ENCODE data around the gene ZG16B.

Gene ZG16B

DNA sequence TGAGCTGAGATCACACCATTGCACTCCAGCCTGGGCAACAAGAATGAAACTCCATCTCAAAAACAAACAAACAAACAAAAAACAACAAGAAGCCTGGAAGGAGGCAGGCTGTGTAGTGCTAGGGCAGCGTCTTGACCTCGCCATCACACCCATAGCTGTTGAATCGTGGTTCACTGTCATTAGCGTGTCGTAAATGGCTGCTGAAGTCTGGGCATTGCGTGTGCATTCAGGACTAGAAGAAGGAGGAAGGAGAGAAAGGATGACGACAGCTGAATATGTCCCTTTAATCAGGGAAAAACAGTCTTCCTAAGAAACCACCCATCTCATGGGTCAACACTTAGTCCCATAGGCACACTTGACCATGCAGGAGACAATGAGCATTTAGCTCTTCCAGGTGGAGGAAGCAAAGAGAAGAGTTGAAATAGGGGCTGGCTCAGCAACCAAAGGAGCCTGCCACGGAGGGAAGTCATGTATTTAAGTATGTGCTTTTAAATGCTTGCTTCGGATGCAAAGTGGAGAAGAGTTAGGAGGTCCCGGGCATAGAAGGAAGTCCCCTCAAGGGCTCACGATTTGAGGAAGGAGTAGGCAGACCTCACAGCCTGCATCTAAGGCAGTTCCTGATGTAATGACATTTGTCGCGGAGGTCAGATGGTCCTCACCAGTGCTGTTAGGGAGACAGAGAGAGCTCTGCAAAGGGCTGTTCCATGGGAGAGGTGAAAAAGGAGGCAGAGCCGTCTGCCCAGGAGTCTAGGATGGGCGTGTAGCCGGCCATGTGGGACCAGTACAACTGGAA, 19.0 kb downstream of the ZG16B start:
- Histone ChIP-seq H3K27me3 (ENCODE audit: insufficient read depth, poor library complexity, severe bottlenecking) (no peaks in the 10 kb centered on the region), H3K4me3 (ENCODE audit: severe bottlenecking) (no peak overlapping the region), H3K9me3 (ENCODE audit: severe bottlenecking) (no peaks in the 10 kb centered on the region), H3K4me1 (ENCODE audit: insufficient read depth, poor library complexity, severe bottlenecking) (peaks cover 17% of the 10 kb centered on the region), H3K27ac (ENCODE audit: poor library complexity, severe bottlenecking) (no peak overlapping the region), H3K36me3 (ENCODE audit: low read depth) (no peaks in the 10 kb centered on the region)
- TF ChIP-seq, protein P1, sequence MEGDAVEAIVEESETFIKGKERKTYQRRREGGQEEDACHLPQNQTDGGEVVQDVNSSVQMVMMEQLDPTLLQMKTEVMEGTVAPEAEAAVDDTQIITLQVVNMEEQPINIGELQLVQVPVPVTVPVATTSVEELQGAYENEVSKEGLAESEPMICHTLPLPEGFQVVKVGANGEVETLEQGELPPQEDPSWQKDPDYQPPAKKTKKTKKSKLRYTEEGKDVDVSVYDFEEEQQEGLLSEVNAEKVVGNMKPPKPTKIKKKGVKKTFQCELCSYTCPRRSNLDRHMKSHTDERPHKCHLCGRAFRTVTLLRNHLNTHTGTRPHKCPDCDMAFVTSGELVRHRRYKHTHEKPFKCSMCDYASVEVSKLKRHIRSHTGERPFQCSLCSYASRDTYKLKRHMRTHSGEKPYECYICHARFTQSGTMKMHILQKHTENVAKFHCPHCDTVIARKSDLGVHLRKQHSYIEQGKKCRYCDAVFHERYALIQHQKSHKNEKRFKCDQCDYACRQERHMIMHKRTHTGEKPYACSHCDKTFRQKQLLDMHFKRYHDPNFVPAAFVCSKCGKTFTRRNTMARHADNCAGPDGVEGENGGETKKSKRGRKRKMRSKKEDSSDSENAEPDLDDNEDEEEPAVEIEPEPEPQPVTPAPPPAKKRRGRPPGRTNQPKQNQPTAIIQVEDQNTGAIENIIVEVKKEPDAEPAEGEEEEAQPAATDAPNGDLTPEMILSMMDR (IDR thresholded peaks at IDR 0.05; ENCODE audit: poor library complexity, severe bottlenecking): no peak
- DNase-seq (ENCODE audit: low spot score) (no peak), ATAC-seq (ENCODE audit: low read depth) (no peak)

GRCh38 chr16:2852003-2852730, 22.1 kb downstream of the ZG16B start:
- Histone ChIP-seq H3K4me3 (ENCODE audit: severe bottlenecking) (no peak overlapping the region), H3K27me3 (ENCODE audit: insufficient read depth, poor library complexity, severe bottlenecking) (no peaks in the 10 kb centered on the region), H3K9me3 (ENCODE audit: severe bottlenecking) (peaks cover 3% of the 10 kb centered on the region), H3K4me1 (ENCODE audit: insufficient read depth, poor library complexity, severe bottlenecking) (peaks cover 4% of the 10 kb centered on the region), H3K36me3 (ENCODE audit: low read depth) (peaks cover 6% of the 10 kb centered on the region; the same call in 1 of the 2 replicates), H3K27ac (ENCODE audit: poor library complexity, severe bottlenecking) (no peak overlapping the region)
- TF ChIP-seq, protein P1 (IDR thresholded peaks at IDR 0.05; ENCODE audit: poor library complexity, severe bottlenecking): no peak
- no peak for DNase-seq (ENCODE audit: low spot score)
- no peak for ATAC-seq (ENCODE audit: low read depth)

DNA sequence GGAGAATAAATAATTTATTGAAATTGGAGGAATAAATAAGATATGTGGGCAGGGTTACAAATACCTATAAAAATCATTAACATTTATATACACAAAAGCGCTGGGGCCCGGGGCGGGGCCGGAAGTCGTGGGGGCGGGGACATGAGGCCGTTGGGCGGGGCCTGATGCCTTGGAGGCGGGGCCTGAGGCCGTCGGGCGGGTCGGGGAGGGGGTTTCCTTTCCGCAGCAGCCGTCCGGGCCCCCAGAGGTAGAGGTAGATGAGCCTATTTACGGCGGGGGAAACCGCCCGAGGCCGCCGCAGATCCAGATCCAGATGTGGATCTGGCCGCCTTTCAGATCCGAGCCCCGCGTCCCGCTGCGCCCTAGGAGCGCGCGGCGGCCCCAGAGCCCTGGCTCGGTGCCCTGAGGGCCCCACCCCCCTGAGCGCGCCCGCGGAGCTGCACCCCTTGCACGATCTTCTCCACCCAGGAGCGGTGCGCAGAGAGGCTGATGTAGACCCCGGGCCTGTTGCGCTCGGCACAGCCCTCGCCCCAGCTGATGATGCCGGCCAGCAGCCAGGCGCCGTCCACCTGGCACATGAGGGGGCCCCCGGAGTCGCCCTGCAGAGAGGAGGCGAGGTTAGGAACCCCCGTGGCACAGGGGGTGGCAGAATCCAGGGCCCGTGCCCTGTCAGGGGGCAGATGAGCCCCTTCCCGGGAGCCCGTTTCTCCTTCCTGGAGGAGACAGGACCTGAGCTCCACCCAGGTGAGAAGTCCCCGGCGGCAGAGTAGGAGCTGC, 22.8 kb downstream of the ZG16B start:
- no peak for ATAC-seq (ENCODE audit: low read depth)
- Histone ChIP-seq H3K27ac (ENCODE audit: poor library complexity, severe bottlenecking) (no peak overlapping the region), H3K27me3 (ENCODE audit: insufficient read depth, poor library complexity, severe bottlenecking) (no peaks in the 10 kb centered on the region)

DNA sequence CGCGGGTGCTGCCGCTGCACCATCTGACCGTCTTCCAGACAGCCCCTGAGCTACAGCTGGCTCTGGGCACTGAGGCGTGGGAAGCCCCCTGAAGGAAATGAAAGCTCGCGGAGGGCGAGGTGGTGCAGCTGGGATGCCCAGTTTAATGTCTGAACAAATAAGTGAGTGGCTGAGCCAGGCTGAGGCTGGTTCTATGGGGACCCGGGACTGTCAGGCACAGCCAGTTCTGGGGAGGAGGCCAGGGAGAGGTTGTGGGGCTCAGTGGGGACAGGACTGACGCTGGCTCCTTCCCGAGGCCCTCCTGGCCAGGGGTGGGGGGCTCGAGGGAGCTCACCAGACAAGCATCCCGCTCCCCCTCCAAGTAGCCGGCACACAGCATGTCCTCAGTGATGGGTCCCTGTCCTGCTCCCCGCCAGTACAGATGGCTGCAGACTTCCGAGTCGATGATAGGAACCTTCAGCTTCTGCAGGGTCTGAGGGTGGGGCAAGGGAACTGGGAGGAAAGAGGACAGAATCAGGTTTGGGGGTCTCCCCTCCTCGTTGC, 23.5 kb downstream of the ZG16B start:
- Histone ChIP-seq H3K27me3 (ENCODE audit: insufficient read depth, poor library complexity, severe bottlenecking) (no peaks in the 10 kb centered on the region), H3K9me3 (ENCODE audit: severe bottlenecking) (peaks cover 3% of the 10 kb centered on the region), H3K4me1 (ENCODE audit: insufficient read depth, poor library complexity, severe bottlenecking) (peaks cover 3% of the 10 kb centered on the region), H3K36me3 (ENCODE audit: low read depth) (peaks cover 6% of the 10 kb centered on the region; the same call in 1 of the 2 replicates), H3K27ac (ENCODE audit: poor library complexity, severe bottlenecking) (no peak overlapping the region), H3K4me3 (ENCODE audit: severe bottlenecking) (no peak overlapping the region)
- no peak for ATAC-seq (ENCODE audit: low read depth)
- TF ChIP-seq, protein P1 (IDR thresholded peaks at IDR 0.05; ENCODE audit: poor library complexity, severe bottlenecking): no peak
- DNase-seq (ENCODE audit: low spot score): no peak

More for the DNA sequence above, 22.8 kb downstream of the ZG16B start:
- TF ChIP-seq, protein P1 (IDR thresholded peaks at IDR 0.05; ENCODE audit: poor library complexity, severe bottlenecking): no peak
- H3K36me3 ChIP-seq (ENCODE audit: low read depth): peaks cover 6% of the 10 kb centered on the region; the same call in 1 of the 2 replicates
- H3K9me3 ChIP-seq (ENCODE audit: severe bottlenecking): peaks cover 3% of the 10 kb centered on the region
- DNase-seq (ENCODE audit: low spot score): no peak
- no peaks in the 10 kb centered on the region for H3K4me1 ChIP-seq (ENCODE audit: insufficient read depth, poor library complexity, severe bottlenecking)
- no peak overlapping the region for H3K4me3 ChIP-seq (ENCODE audit: severe bottlenecking)

All from RWPE2 (cell line).